ENCODE data around the gene PLEKHM3.

DNA sequence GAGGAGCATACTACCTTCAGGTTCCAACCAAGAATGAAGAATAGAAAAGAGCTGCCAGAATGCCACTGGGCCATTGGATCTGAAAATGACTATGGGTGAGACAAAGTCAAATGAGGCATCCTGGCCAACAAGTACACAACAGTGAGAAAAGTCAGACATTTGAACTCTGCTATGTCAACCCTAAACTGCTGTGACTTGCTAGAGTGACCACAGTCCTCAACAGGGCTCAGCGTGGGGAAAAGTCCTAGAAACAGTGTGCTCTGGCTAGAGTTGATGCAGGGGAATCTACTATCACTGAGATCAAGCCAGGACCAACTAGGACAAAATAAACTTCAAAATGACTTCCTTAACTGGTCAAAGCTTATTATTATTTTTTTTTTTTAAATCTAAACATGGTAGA, 157.4 kb downstream of the PLEKHM3 start:
- TF ChIP-seq LEF1 (IDR thresholded peaks at IDR 0.05; ENCODE audit: borderline replicate concordance) (no peak), FOXM1 (IDR thresholded peaks at IDR 0.05; ENCODE audit: borderline replicate concordance) (no peak), HDGF (IDR thresholded peaks at IDR 0.05; ENCODE audit: borderline replicate concordance) (no peak), TARDBP (IDR thresholded peaks at IDR 0.05) (no peak), ZNF384 (IDR thresholded peaks at IDR 0.05) (no peak), SUZ12 (IDR thresholded peaks at IDR 0.05) (no peak), SP1 (IDR thresholded peaks at IDR 0.05) (no peak), FOXK2 (IDR thresholded peaks at IDR 0.05) (no peak), ELF4 (IDR thresholded peaks at IDR 0.05) (no peak)

All from HEK293T (cell line).